Limb (tissue), 2 donors: ENCODE results near the gene EMC8.
"Not testable (repeated sequence)": the region's sequence is repeated elsewhere in the genome, so short reads cannot be mapped to it uniquely, and the experiment has no call there.

Source experiments
- DNase-seq, 2 donors: peaks; one replicate each; pipeline ENCODE4 v3.0.0-alpha.2; 2016; ENCODE audit errors: extremely low spot score in 2 of 2

The EMC8 gene

GRCh38 chr16:85812811-85813700, 13.7 kb upstream of the EMC8 start:
- no peak for DNase-seq

DNA sequence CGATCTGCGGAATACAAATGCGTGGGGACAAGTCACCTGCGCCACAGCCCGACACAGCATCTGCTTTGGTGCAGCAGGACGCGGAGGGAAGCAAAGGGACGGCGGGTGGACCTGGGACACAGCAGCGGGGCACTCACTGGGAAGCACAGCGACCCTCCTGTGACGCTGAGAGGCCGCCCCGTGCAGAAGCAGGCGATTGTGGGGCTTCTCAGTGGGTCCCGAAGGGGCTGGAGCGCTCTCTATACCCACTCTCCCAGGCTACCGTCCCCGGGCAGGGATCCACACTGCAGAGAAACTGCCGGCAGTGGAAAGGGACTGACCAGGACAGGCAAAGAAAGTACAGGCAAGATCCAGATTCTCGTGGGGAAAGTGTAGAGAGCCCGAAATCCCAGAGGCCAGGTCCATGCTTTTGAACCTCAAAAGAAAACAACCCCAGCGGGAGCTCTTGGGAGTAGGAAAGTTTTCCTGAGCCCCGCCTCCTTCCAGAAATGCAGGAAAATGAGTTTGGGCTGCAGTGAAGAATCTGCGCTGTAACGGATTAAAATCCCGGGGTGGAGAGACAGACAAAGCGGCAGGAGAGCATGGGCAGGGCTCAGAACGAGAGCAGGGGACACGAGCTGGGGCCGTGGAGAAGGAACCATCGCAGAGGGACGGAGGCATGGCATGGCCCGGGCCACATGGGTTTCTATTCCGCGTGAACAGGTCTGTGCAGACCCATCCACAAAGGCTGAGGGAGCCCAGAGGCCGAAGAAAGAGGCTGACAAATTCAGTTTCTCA, 12.9 kb upstream of the EMC8 start:
- DNase-seq = no peak

- DNase-seq = no peak
Measured at GRCh38 chr16:85810742-85811115, 11.4 kb upstream of the EMC8 start.

DNA sequence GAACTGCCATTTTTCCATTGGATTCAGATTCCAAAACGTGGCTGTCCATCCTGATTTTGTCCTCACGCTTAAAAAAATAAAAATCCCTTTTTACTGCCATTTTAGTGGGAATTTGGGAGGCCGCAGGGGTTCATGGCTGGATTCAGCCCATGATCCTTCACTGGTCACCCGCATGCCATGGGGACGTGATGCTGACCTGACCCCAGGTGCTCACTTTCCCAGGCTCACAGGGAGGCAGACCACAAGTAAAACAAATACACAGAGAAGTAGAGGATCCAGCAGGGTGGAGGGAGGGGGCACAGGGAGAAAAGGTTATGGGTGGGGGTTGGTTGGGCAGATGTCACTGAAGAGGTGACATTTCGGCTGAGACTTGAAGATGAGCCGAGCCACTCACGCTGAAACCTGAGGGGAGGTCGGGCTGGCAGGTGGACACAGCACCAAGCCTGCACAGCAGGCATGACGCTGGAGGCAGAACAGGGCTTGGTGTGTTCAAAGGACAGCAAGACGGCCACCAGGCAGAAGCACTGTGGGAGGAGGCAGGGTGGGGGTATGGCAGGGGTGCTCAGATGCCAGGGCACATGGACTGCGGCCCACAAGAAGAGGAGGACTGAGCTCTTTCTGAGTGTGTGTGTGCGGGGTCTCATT, 10.9 kb upstream of the EMC8 start:
- no peak for DNase-seq

DNA sequence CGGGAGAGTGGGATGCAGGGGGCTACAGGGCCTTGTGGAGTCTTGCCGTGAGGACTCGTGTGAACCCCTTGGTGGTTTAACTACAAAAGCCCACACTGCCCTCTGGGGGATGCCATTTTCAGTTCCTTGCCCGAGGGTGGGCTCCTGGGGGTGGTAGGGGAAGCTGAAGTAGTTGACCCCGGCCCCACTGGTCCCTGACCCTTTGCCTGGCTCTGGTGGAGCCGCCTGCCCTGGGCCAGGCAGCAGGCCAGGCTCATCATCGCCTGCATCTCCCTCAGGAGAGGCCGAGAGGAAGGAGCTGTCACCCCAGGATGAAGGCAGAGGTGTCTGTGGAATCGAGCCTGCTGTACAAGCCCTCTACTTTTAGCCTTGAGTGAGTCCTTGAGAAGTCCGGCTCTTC, 10.3 kb upstream of the EMC8 start:
- no peak for DNase-seq

- no peak for DNase-seq
Measured at GRCh38 chr16:85808926-85809325, 9.6 kb upstream of the EMC8 start.

GRCh38 chr16:85808104-85808503, 8.8 kb upstream of the EMC8 start:
- not testable (repeated sequence) for DNase-seq

DNA sequence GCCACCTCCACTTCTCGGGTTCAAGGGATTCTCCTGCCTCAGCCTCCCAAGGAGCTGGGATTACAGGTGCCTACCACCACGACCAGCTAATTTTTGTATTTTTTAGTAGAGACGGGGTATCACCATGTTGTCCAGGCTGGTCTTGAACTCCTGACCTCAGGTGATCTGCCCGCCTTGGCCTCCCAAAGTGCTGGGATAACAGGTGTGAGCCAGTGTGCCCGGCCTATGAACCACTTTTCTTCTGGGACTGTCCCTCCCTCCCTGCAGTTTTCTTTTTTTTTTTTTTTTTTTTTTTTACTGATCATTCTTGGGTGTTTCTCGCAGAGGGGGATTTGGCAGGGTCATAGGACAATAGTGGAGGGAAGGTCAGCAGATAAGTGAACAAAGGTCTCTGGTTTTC, 8.0 kb upstream of the EMC8 start:
- not testable (repeated sequence) for DNase-seq

- DNase-seq = no peak
Measured at GRCh38 chr16:85806539-85806938, 7.2 kb upstream of the EMC8 start.

DNA sequence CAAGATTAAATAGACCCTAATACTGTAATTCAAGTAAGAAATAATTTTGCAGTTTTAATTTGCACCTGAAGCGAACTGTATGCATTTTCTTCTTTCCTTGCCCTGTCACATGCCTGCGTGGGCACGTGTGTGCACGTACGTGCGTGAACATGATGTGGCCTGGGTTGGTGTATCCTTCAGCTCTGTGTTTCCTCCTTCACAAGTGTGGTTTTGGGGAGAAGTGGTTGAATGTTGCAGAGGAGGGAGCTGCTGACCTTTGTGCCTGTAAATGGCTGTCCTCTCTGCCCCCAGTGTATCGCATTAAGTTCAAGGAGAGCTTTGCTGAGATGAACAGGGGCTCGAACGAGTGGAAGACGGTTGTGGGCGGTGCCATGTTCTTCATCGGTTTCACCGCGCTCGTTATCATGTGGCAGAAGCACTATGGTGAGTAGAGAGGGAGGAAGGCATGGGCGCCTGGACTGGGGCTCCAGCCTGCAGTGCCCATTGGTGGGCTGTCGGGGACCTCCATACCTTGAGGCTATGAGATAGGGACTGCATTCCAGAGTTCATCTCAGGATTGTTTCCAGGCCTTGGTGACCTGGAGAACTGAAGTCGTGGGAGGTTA, 6.2 kb upstream of the EMC8 start:
- no peak for DNase-seq

GRCh38 chr16:85803570-85803969, 4.2 kb upstream of the EMC8 start:
- no peak for DNase-seq

- DNase-seq = no peak
Measured at GRCh38 chr16:85800321-85800669, 951 bp upstream of the EMC8 start.

DNA sequence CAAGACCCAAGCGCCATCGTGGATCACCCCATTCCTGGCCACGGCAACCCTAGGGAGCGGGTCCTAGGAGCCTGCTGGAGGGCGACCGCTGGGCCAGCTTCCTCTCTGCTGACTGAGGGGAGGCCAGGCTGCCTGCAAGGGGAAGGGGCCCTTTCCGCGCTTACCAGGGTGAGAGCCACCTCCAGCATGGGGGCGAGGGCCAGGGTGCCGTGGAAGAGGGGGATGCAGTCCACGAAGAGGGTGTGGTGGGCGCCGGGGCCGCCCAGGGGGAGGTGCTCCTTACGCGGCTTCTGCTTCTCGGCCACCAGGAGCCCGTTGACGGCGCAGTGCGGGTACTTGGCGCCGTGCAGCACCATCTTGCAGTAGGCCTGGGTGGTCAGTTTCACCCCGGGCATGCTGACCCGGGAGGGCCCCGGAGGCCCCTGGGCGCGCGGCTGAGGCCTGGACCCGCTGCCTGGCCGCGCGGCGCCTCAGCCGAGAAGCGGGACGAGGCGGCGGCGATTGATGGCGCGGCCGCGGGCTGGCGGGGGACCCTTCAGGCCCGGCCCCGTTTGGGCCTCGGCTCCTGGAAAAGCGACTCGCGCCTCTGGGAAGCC, 345 bp downstream of the EMC8 start:
- DNase-seq = peak in 1 of 2 donors; percentile 59

DNA sequence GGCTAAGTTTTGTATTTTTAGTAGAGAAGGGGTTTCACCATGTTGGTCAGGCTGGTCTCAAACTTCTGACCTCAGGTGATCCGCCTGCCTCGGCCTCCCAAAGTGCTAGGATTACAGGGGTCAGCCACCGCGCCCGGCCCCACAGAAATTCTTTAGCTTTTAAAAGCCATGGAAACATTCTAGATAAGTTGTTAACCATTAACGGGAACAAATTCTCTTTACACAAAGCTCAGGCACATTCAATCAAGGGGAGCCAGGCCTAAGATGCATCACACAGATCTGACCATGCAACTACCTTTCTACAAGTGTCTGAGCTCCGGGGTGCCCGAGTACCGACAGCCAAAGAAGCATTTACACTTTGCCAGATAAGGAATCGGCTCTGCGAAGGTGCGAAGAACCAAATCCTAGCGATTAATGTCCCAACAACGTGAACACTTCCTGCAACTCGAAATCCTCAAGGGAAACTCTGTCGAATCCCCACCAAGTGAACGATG, 1.0 kb downstream of the EMC8 start:
- no peak for DNase-seq

GRCh38 chr16:85796599-85796998, 2.7 kb downstream of the EMC8 start:
- no peak for DNase-seq

GRCh38 chr16:85796152-85796551, 3.2 kb downstream of the EMC8 start:
- DNase-seq = no peak

- DNase-seq = no peak
Measured at GRCh38 chr16:85794696-85795095, 4.6 kb downstream of the EMC8 start.

DNA sequence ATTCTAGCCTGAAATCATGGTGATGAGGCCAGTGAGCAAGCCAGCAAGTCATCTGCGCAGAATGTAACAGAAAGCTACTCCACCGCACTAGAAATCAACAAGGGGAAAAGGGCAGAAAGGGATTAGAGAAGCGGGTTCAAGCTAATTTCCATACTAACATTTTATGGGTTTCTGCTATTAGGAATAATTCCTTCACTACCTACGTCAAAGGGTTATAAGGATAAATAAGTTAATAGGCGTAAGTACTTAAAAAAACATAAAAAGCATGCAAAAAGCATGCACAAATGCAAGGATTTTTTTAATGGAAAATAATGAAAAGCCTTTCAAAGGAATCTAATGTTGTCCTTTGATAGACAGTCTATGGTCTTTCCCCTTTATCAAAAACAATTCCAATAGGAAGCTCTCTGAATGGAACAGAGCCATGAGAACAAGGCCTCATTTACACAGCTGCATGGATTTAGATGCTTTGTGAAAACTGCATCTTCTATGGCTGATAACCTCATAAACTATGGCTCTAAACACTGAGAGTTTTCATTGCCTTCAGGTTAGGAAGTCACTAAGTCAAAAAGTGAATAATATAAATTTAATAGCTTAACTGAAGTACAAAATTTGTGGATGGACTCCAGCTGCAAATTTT, 5.6 kb downstream of the EMC8 start:
- DNase-seq = no peak

DNA sequence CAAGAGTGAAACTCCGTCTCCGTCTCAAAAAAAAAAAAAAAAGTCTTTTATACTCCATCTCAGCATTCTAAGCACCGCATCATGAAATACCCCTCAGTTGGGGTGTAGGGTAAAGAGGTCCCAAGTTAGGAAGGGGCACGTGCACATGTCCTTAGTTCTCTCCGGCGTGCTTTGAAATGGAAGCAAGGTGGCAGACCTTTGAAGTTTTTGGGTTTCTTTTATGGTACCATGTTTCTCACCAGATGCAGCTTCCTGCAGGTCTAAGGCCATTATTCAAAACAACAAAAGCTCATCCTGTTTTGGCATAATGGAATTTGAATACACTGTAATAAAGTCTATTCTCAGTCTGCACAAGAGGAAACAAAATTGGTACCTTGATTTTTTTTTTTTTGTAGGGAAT, 9.6 kb downstream of the EMC8 start:
- no peak for DNase-seq

DNA sequence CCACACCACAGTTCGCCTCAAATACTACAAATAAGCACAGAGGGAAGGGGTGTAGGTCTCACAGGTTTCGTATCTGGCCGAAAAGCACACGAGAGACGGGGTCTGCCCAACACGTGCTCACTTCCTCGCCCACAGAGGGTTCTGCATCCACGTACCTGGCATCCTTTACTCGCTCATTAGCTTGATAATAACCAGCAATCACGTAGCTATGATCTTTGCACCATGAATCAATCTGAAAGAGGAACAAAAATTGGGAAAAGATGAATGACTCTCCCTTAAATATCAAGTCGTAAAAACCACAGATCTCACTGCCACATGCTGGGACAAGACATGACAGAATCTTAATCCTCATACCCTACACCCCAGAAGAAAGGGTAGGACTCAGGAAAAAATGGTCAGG, 10.5 kb downstream of the EMC8 start:
- no peak for DNase-seq

- DNase-seq = no peak
Measured at GRCh38 chr16:85785927-85786326, 13.4 kb downstream of the EMC8 start.
